HG03103 (cell line): ENCODE measurements around the gene TYROBP.
"Not testable (repeated sequence)": the region's sequence is repeated elsewhere in the genome, so short reads cannot be mapped to it uniquely, and the experiment has no call there.

Experiments used
- ATAC-seq: cut with Tn5 transposase; IDR thresholded peaks from one replicate; pipeline ENCODE4 v1.9.1; 2021; ENCODE audit warnings: low read depth; ENCODE audit not compliant: unreplicated experiment

The TYROBP gene

DNA sequence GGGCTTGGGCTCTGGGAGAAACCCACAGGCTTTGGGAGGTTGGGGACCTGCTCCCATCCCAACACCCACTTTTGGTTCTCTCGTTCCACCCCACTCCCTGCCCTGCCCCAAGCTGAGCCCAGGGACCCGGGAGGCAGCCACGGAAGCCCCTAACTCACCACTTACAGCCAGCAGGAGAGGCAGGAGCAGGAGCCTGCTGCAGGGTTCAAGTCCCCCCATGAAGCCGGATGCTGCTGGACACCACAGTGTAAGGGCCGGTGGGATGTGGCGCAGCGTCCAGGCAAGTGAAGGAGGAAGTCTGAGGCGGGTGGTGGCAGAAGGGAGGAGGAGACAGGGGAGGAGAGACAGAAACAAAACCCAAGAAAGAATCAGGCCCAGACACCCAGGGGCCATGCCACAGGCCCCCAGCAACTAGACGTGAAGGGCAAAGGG lies at the start of gene TYROBP:
Gene TYROBP (minus strand): TSS at position 286 of the 432 bp plus-strand sequence. CDS start 67 bp downstream, at position 219.
- ATAC-seq, result no peak

DNA sequence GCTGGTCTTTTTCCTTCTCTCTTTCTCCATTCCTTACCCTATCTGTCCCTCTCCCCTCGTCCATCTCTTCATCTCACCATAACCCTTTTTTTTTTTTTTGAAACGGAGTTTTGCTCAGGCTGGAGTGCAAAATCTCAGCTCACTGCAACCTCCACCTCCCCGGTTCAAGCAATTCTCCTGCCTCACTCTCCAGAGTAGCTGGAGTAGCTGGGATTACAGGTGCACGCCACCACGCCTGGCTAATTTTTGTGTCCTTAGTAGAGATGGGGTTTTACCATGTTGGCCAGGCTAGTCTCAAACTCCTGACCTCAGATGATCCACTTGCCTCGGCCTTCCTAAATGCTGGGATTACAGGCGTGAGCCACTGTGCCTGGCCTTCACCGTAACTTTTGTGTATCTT lies 49.3 kb upstream of the TYROBP start:
- ATAC-seq, result not testable (repeated sequence)

DNA sequence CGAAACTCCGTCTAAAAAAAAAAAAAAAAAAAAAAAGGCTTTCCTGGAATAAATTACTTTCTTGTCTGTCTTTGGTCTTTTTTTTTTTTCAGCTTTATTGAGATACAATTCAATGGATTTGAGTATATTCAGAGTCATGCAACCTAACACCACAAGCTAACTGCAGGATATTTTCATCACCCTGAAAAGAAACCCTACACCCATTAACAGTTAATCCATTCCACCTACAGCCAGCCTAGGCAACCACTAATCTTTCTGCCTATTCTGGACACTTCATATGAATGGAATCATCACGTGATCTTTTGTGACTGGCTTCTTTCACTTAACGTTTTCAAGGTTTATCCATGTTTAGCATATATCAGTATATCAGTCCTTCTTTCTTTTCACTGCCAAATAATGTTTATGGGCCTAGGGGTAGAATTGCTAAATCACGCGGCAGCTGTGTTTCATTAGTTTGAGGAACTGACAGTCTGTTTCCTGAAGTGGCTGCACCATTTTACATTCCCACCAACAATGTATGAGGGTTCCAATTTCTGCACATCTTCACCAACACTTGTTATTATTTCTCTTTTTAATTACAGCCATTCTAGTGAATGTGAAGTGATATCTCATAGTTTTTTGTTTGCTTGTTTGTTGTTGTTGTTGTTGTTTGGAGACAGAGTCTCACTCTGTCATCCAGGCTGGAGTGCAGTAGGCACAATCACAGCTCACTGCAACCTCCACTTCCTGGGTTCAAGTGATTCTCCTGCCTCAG lies 48.0 kb upstream of the TYROBP start:
- no peak for ATAC-seq

DNA sequence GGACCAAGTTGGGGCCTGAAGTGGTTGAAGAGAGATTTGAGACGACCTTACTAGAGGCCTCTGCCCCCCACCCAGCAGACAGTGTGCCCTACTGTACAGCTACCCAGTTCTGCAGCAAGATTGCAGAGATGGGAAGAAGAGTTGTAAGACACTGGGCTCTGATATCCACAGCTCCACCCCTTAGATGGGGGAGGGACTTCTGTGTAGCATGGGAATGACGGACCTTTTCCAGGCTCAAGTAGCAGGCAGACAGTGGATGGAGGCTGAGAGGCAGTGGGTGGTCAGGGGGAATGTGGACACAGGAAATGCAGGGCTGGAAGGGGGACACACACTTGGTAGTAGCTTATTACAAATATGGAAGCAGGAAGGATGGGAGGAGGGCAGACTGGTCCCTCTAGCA lies 41.0 kb upstream of the TYROBP start:
- no peak for ATAC-seq

DNA sequence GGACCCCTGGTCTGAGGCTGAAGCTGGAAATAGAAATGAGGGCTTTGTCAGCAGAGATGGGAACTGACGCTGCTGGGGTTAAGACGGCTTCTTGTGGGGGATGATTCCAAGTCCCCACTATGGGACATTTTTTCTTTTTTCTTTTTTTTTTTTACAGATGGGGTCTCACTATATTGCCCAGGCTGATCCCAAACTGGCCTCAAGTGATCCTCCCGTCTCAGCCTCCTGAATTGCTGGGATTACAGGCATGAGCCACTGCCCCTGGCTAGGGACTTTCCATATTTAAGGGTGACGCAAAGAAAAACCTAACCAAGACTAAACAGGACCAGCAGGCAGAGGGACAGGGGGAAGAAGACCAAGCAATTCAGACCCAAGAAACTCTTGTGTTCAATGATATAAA lies 38.1 kb upstream of the TYROBP start:
- ATAC-seq, result no peak

DNA sequence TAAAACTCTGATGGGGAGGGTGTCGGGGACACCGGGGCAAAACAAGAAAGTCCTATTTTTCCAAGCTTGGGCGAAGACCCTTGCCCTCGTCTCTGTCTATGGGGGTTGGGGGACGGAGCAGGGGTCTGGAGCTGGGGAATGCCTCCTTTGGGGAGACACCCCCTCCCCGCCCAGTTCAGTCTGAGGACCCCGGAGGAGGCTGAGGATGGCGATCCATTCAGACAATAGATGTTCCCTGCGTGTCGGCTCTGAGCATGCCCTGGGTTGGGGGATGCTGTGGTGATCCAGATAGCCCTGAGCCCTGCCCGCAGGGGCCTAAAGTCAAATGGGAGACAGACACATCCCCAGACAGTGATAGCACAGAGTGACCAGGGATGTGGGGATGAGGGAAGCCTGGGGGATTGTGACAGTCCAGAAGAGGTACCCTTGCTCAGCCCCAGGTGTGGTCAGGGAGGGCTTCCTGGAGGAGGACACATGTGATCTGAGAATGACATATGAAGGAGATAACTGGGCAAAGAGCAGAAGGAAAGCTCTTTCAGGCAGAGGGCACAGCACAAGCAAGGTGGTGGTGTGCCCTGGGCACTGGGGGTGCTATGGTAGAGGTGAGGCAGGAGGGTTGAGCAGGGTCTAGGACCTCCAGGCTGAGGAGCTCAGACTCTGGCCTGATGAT lies 37.2 kb upstream of the TYROBP start:
- no peak for ATAC-seq

DNA sequence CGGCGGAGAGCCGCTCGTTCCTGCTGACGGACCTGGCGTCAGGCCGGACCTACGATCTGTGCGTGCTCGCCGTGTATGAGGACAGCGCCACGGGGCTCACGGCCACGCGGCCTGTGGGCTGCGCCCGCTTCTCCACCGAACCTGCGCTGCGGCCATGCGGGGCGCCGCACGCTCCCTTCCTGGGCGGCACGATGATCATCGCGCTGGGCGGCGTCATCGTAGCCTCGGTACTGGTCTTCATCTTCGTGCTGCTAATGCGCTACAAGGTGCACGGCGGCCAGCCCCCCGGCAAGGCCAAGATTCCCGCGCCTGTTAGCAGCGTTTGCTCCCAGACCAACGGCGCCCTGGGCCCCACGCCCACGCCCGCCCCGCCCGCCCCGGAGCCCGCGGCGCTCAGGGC lies 36.5 kb upstream of the TYROBP start:
- ATAC-seq, result no peak

DNA sequence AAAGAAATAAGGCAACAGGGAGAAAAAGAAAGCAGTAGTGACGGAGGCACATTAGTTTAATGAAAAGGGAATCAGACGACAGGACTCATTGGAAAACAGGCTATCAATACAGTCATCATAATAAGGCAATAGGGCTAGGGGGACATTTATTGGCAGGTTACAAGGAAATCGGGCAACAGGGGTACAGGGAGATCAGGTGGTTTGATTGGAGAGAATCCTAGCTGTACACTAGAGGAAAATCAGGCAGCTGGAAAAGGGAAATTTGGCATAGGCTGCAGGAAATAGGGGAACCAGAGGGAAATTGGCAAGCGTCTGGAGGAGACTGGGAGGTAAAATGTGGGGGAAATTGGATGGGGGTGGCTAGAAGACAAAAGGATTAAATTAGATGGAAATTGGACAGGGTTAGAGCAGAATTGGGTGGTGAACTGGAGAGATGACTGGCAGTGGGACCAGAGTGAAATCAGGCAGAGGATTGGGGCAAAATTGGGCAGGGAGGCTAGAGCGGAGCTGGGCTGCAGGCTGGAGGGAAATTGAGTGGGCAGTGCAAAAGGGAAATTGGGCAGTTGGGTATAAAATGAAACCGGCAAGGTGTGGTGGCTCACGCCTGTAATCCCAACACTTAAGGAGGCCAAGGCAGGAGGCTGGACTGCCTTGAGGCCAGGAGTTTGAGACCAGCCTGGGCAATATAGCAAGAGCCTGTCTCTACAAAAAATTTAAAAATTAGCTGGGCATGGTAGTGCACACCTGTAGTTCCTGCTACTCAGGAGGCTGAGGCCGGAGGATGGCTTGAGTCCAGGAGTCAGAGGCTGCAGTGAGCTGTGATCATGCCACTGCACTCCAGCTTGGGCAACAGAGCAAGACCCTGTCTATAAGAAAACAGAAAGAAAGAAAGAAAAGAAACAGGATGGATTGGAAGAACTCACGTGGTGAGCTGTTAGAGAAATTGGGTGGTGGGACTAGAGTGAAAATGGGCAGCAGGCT lies 35.5 kb upstream of the TYROBP start:
- ATAC-seq, result no peak

DNA sequence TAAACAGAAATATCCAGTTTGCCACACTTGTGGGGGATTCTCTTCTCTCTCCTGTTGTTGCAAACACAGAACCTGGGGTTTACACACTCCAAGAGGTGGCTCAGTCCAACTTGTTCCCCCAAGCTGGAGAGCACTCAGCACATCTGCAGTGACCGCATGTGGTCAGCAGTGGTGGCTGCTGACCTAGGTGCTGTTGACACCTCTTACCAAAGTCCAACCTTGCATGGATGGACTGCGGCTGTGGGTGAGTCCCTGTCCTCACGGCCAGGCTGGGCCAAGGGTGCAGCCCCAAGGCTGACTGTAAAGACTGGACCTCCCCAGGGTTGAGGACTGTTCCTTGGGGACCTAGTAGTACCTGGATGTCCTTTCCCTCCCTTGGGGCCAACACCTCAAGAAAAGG lies 34.1 kb upstream of the TYROBP start:
- no peak for ATAC-seq

DNA sequence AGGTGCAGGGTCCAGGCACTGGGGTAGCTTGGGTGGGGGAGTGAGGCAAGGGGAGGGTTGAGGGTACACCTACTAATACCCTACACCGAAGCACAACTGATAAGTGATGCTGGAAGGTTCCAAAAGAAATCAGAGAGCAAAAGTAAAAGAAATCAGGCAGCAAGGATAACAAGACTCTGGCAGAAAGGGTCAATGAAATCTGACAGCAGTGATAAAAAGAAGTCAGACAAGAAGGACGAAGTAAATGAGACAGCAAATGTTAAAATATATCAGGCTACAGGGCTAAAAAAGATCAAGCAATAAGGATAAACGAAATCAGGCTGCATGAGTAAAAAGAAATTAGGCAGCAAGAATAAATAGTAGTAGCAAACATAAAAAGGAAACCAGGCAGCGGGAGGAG lies 32.7 kb upstream of the TYROBP start:
- no peak for ATAC-seq

DNA sequence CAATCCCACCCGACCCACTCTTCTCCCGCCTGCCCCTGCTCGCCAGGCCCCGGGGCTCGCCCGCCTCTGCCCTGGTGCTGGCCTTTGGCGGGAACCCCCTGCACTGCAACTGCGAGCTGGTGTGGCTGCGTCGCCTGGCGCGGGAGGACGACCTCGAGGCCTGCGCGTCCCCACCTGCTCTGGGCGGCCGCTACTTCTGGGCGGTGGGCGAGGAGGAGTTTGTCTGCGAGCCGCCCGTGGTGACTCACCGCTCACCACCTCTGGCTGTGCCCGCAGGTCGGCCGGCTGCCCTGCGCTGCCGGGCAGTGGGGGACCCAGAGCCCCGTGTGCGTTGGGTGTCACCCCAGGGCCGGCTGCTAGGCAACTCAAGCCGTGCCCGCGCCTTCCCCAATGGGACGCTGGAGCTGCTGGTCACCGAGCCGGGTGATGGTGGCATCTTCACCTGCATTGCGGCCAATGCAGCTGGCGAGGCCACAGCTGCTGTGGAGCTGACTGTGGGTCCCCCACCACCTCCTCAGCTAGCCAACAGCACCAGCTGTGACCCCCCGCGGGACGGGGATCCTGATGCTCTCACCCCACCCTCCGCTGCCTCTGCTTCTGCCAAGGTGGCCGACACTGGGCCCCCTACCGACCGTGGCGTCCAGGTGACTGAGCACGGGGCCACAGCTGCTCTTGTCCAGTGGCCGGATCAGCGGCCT lies 32.1 kb upstream of the TYROBP start:
- ATAC-seq, result no peak

DNA sequence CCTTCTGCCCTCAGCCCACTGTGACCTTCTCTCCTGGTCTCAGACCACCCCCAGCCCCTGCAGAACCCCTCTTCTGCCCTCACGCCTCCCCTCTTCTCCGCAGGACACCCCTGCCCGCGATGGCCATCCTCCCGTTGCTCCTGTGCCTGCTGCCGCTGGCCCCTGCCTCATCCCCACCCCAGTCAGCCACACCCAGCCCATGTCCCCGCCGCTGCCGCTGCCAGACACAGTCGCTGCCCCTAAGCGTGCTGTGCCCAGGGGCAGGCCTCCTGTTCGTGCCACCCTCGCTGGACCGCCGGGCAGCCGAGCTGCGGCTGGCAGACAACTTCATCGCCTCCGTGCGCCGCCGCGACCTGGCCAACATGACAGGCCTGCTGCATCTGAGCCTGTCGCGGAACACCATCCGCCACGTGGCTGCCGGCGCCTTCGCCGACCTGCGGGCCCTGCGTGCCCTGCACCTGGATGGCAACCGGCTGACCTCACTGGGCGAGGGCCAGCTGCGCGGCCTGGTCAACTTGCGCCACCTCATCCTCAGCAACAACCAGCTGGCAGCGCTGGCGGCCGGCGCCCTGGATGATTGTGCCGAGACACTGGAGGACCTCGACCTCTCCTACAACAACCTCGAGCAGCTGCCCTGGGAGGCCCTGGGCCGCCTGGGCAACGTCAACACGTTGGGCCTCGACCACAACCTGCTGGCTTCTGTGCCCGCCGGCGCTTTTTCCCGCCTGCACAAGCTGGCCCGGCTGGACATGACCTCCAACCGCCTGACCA lies 31.4 kb upstream of the TYROBP start:
- no peak for ATAC-seq

DNA sequence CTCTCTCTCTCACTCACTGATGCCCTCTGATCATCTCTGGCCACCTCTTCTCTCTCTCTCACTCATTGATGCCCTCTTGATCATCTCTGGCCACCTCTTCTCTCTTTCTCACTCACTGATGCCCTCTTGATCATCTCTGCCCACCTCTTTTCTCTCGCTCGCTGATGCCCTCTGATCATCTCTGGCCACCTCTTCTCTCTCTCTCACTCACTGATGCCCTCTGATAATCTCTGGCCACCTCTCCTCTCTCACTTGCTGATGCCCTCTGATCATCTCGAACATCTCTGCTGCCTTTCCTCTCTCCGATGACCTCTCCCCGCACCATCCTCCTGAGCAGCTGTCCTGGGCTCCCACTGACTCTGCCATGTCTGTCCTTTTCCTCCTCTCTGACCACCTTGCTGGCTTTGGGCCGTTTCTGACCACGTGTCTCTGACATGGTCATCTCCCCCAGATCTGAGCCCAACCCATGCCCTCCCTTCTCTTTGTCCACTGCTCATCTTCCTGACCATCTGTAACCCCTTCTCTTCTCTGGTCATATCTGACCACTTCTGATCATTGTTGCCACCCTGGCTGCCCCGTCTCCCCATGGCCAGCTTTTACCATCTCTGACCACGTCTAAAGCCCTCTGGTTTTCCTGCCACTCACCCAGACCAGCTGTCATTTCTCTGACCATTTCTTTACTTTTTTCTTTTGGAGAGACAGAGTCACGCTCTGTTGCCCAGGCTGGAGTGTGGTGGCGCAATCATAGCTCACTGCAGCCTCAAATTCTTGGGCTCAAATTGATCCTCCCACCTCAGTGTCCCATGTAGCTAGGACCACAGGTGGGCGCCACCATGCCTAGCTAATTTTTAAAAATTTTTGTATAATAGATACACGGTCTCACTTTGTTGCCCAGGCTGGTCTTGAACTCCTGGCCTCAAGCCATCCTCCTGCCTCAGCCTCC lies 30.5 kb upstream of the TYROBP start:
- no peak for ATAC-seq

DNA sequence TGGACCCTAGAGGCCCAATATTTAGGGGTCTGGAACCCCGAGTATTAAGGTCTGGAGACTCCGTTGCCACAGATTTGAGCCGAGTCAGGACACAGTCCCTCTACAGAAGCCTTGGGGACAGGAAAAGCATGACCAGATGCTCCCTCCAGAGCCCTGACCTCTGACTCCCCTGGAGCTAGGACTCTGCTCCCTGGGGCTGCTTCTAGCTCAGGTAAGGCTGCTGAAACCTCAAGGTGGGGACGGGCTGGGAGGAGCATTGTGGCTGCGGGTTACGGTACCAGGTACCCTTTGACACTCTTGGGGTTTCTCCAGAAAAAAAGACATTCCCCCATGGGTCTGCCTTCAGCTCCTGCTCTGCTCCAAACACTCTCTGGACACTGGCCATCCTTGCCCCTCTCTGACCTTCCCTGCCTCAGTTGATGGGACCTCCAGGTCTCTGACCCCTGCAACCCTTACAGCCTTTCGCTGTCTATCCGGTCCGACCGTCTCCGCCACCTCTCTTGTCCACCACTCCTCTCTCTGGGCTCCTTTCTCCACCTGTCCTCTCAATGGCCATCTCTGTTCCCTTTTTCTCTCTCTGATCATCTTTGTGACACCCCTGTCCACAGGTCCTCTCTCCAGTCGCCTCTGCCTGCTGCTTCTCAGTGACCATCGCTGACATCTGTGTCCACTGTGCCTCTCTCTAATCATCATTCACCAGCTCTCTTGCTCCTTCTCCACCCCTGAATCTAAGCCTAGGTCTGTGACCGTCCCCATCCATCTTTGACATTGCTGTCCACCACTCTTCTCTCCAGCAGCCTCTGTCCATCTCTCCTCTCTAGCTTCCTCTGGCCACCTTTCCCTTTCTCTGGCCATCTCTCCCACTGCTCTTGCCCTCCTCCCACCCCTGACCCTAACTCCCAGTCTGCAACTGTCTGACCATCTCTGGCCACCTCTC lies 29.5 kb upstream of the TYROBP start:
- no peak for ATAC-seq

DNA sequence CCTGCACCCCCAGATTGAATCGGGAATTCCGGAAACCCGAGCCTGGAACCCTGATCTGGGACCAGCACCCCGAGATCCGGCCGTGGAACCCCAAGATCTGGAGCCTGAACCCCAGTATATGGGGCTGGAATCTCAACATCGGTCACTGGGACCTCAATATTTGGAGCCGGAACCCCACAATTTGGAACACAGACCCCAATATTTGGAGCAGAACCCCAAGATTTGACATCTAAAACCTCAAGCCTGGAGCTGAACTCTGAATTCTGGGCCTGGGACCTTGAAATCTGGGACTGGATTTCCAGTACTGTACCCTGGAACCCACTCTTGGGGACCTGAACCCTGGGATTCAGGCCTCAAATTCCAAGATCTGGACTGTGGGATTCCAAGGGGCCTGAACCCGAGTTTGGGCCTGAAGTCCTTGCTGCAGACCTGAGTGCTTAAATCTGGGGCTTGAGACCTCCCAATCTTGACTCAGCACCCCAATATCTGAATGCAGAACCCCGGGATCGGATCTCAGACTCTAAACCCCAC lies 28.7 kb upstream of the TYROBP start:
- ATAC-seq, result no peak

DNA sequence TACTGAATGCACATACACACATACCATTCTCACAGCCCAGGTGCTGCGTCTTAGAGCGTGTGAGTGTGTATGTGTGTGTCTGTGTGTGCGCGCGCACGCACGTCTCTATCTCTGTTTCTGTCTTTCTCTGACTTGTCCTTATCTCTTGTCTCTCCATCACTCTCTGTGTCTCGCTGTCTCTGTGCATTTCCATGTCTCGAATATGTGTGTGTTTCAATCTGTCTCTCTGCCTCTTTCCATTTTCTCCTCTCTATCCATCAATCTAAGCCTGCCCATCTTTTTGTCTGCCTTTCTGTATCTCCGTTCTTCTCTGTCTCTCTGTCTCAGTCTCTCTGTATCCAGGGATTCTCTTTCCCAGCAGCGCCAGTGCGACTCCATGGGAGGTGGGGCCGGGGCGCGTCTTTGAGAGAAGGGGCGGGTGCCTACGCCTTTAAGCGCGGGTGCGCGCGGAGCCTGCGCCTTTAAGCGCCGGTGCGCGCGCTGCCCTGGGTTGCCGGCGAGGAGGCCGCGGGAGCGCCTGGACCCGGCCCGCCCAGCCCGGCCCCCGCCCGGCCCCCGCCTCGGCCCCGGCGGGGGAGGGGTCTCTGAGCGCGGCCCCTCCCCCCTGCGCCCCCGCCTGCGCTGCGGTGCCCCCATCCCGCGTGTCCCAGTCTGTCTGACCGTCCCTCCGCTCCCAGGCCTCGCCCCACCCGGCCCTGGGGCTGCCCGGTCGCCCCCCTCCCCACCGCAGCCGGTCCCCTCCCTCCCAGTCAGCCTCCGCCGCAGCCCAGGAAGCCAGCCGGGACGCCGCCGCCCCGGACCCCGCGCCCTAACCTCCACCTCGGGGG lies 28.0 kb upstream of the TYROBP start, which contains the start of gene LRFN3:
Gene LRFN3 (plus strand): TSS at position 464 of the 827 bp plus-strand sequence. CDS start 3,052 bp downstream, outside the sequence.
- no peak for ATAC-seq
